HG03025 (cell line): Measurements from ENCODE around the gene CFAP97.
"Not testable (repeated sequence)": the region's sequence is repeated elsewhere in the genome, so short reads cannot be mapped to it uniquely, and the experiment has no call there.

Experiments
- ATAC-seq: cut with Tn5 transposase; IDR thresholded peaks from one replicate; pipeline ENCODE4 v1.9.1; 2021; ENCODE audit warnings: mild to moderate bottlenecking, moderate library complexity; ENCODE audit not compliant: unreplicated experiment, low FRiP score

The CFAP97 gene

DNA sequence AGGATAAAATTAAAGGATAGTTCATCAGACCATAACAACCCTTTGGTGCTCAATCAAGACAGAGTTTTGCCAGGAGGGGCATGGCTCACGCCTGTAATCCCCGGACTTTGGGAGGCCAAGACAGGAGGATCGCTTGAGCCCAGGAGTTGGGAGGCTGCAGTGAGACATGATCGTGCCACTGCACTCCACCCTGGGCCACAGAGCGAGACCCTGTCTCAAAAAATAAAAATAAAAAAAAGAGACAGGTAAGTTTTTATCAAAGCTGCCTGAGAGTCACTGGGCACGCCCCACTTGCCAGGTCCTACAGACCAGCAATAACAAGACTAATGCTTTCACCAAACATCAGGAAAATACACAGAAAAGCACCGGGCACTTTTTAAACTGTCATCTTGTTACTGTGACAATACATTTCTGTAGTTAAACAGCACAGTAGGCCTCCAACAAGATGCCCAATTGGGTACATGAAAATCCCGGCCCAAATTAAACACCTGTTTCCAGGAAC is 765 bp downstream of the CFAP97 start:
- ATAC-seq, result peak; percentile 2

DNA sequence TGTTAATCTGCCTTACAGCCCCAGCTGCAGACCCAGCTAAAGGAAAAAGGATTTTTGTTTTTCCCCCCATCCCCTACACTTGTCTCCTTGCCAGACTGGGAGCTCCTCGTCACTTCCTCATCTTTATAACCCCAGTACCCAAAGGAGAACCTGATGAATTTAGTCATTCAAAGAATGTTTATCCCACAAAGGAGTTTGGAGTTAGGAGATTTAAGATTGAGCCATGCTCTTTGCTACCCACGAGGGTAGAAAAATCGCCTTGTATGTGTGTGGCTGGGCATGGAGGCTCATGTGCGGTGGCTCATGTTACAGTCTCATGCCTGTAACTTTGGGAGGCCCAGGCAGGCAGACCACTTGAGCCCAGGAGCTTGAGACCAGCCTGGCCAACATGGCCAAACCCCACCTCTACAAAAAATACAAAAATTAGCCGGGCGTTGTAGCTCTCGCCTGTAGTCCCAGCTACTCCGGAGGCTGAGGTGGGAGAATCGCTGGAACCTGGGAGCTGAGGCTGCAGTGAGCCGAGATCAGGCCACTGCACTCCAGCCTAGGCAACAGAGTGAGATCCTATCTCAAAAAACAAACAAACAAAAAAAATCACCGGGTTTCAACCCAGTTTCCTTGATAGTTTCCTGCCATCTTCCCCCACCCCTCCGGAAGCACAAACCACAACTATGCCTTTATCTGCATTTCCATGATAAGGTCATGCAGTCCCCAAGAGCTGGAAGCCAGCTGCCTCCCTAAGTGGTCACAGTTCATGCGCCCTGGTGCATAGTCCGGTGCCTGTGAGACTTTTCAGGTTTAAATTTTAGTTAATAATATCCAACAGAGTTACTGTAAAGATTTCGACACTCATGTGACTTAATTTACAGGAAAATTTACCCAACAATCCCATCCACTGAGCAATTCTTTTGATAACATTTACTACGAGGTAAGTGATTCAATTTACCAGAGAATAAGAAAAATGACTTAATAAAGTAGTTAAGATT is 1.5 kb downstream of the CFAP97 start:
- ATAC-seq, result no peak

DNA sequence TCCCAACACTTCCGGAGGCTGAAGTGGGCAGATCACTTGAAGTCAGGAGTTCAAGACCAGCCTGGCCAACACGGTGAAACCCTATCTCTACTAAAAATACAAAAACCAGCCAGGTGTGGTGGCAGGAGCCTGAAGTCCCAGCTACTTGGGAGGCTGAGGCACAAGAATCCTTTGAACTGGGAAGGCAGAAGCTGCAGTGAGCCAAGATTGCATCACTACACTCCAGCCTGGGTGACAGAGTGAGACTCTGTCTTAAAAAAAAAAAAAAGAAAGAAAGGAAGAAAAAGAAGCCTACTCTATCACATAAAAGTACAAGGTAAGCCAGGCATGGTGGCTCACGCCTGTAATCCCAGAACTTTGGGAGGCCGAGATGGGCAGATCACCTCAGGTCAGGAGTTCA is 5.6 kb downstream of the CFAP97 start:
- ATAC-seq, result not testable (repeated sequence)

DNA sequence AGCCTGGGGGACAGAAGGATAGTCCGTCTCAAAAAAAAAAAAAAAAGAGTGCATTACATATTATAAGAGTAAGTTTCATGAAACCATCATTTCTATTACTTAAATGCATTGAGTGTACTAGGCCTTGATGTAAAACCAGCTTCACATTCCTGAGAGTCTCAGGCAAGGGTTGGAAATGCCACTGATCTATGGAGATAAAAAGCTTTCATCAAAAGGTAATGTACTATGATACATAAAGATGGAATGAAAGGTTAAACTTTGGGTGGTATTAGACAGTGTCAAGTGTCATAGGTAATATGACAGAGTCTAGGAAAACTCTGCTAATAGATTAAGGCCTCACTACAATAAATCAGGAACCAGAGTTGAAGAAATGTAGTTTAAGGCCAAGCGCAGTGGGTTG is 7.4 kb downstream of the CFAP97 start:
- no peak for ATAC-seq

DNA sequence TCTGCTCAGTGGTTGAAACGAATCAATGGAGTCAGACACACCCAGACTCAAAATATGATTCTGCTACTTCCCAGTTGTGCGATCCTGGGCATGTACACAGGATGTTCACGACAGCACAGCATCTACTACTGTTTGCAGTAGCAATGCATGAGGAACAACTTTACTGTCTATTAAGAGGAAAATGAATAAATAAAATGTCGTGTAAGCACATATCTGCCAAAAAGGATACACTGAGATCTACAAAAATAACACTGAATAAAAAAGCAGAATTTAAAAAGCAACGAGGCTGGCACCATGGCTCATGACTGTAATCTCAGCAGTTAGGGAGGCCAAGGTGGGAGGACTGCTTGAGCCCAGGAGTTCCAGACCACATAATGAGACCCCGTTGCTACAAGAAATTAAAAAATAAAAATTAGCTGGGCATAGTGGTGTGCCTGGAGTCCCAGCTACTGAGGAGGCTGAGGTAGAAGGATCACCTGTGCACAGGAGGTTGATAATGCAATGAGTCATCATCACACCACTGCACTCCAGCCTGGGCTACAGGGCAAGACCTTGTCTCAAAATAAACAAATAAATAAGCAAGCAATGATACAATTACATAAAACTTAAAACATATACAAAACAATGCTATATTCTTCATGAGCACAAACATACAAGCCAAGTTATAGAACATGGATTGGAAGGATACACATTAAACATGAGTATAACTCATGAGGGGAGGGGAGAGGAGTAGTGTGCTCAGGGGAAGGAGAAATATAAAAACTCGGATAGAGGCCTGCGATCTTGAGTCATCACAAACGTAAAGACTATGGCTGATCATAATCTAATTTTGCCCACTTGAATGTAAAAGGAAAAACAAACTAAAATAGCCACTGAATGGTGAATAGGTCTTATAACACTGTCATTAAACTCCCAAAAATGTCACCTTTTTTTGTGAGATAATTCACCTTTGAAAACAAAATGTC is 8.6 kb downstream of the CFAP97 start:
- no peak for ATAC-seq

DNA sequence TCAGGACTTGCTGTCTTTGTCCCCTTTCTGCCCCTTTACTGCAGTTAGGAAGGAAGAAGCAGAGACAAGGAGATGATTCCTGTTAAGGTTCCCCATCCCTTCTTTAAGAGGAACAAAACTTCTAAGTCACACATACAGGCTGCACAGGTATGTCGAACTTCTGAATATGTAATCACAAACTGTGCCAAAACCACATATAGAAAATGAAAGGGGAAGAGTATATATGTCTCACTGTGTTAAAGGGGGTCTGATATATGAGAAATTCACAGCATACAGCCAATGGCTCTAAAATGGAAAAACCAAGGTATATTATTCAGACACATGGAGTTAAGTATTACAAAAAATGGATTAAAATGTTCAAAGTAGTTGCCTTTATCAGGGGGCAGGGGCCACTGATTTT is 11.7 kb downstream of the CFAP97 start:
- ATAC-seq, result peak; percentile 86

DNA sequence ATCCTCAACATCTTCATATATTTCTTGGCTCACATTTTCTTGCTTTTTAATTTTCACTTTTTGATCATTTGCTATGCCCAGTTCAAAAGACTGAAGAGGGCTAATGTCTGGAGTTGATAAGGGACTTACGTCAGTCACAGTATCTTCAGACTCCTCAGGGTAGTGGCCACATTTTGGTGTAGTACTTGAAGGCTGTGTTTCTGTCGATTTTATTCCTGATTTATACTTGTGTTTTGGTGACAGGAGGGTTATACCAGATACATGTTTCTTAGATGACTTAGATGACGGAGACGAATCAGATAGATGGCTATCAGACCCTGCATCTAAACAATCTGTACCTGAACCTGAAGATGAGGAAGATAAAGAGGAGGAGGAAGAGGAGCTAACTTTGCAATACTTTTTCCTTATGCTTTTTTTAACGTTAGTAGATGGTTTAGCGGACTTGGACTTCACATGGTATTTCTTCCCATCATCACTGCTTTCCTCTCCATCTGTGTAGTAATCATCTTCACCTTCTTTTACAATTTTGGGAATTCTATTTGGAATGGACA is 13.4 kb downstream of the CFAP97 start:
- no peak for ATAC-seq

DNA sequence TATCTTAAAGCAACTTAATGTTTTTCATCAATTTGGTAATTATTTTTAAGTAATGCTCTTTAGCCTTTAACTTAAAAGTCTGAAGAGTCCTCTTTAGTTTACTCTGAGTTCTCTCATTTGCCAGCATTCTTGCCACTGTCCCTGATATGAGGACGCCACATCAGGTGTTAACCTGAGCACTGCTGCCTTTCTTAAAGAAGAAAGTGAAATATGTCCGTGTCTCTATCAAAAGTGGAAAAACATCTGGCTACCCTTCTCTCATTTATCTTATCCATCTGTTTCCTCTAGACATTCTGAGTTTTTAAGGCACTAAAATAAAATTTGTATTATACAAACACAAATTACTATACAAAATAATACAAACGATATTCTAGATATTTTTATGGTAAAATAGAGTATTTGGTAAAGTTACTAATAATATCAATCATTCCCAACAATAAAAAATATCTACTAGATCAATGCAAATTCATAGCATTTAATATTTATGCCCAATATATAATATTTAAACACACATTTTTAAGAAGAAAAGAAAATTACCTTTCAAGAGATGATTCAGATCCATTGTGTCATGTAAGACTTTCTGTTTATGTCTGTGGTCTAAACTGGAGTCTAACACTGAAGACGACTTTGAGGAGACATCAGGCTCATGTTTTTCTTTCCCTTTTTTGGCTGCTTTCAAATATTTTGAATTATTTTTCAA is 14.0 kb downstream of the CFAP97 start:
- no peak for ATAC-seq

DNA sequence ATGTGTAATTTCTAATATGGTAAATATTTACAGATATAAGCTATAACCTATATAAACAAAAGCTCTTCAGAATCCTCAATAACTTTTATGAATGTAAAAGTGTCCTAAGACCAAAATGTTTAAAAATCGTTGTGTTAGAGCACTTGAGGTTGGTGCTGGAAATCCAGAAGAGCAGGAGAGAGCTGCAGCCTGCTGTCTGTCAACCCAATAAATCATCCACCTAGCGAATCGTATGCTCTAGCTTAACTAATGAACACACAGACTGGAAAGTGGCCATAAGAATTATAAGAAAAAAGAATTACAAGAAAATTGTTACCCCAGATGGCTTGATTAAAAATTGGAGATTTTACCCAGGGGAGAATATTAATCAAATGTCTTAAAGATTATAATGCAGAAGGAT is 17.0 kb downstream of the CFAP97 start:
- no peak for ATAC-seq

DNA sequence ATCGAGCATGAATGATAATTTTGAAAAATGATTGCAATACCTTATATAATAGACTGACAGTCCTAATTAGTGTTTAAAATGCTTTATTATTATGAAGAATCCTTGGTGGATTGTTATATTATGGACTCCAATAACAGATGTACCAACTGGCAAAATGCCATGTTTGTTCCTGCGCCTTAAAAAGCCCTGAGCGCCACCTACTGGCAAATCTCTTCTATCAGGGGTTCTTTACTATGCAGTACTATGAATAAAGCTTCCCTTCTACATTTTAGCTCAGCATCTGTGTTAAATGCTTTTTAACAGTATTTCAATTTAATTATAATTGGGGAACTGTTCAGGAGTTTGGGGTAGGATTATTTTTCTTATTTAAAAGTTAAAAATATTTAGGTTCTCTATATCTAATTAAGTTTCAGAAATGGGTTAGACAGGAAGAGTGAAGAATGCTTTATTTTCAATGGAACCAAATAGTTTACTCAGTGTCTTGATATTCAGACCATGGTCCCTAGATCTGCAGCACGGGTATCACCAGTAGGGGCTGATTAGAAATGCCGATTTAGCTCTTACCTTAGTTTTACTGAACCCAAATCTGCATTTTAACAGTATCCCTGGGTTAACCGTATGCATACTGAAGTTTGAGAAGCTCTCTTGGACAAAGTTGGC is 20.0 kb downstream of the CFAP97 start:
- ATAC-seq, result no peak

DNA sequence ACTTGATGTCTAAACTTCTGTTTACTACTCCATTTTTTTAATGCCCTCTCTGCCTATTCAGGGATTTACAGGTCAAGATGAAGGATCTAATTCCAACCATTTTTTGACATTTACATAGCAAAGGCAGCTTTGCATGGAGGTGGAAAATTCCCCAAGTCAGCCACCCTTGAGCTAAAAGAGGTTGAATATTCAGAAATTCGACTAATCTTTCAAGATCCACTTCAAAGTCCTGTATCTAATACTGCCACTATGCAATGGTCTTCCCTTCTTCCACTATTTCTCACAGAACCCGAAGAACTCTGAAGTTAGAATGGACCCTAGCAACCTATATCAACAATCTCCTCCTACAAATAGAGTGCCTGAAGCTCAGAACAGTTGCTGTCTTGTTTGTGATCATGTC is 21.6 kb downstream of the CFAP97 start:
- ATAC-seq, result no peak

DNA sequence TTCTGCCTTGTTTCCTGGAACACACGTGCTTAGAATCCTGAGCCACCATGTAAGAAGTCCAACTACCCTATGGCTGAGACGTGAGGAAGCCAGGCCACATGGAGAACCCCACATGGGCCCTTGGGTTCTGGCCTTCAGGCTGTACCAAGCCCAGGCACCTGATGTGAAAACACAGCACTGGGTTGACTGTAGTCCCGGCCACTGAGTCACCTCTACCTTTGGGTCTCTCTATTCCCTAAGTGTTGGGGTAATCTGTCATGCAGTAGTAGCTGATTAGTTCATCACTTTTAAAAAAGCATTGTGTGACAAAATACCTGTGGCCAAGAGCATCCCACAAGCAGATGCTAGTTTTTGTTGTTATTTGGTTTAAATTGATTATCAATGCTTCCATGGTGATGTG is 24.3 kb downstream of the CFAP97 start:
- no peak for ATAC-seq

DNA sequence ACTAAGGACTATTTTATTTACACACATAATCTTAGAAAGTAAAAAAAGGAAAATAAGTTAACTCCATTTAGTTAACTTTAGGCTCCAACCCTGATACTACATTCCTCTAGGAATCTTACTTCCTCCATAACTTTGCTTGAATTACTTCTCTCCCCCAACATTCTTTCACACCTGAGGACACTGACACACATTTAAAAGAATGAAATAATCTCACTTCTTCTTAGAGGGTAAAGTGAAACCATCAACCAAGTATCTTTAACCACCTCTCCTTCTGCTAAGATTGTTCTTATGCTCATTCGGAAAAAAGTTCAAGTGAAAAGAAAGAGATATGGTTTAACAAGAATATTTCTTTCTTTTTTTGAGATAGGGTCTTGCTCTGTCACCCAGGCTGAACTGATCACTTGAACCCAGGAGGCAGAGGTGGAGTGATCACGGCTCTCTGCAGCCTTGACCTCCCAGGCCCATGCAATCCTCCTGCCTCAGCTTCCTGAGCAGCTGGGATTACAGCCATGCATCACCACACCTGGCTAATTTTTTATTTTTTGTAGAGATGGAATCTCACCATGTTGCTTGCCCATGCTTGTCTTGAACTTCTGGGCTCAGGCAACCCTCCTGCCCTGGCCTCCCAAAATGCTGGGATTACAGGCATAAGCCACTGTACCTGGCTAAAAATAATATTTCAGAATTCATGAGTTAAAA is 32.3 kb downstream of the CFAP97 start:
- ATAC-seq, result peak; percentile 79

DNA sequence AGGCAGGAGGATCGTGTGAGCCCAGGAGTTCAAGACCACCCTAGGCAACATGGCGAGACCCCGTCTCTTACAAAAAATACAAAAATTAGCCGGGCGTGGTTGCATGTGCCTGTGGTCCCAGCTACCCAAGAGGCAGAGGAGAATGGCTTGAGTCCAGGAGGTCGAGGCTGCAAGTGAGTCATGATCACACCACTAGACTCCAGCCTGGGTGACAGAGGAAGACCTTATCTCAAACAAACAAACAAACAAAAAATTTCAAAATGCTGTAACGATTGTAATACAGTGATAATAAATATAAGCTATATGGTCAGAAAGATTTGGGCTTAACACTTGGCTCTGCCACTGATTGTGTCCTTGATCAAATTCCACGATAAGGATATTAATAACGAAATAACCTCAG is 36.6 kb downstream of the CFAP97 start:
- no peak for ATAC-seq

DNA sequence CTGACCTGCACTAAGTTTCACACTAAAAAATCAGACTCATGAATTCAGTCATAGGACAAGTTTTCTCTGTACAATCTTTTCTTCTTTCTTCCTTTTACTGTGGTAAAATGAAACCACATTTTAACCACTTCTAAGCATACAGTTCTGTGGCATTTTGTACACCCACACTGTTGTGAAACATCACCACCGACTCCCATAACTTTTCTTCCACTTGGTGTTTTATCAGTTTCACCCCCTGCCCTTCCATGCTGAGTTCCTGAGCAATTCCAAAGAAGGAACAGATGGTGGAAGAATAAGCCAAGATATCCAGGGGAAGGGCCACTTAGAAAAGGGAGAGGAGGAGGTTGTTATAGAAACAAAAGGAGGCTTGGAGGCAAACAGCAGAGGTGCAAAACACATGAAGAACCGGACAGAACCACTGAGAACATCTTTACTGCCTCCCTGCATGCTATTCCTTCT is 38.2 kb downstream of the CFAP97 start:
- peak; percentile 90 for ATAC-seq

DNA sequence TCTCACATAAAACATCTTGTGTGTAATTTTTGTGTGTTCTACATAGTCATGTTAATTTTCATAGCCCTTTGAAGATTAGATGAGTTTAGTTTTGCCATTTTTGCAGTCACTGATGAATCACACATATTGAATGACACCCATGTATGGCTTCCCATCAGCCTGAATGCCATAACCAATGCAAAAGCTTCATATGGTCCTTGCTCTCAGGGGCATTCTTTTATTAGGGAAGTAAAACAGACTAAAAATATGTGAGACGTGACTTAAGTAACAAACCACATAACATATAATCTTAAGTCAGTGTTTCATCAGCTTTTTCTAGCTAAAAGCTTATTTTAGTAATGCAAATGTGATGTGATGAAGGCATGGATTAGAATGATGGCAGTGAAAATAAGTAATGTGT is 52.5 kb downstream of the CFAP97 start:
- no peak for ATAC-seq

DNA sequence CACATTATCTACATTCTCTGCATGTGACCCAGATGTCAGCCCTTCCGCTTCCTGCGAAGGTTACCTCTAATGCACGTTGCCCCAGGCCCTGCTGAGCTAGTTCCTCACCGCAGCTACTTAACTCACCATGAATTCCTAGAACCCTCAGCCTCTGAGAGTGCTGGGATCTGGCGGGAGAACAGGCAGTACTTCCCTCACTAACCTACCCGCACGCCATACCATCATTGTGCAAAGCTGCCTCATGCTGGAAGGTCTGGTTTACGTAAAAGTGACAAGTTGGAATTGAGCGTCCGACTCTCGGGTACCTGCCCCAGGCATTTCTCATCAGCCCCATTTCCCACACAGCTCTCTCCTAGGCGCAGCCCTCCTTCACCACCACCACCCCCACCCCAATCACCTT is 54.4 kb downstream of the CFAP97 start:
- ATAC-seq, result no peak

DNA sequence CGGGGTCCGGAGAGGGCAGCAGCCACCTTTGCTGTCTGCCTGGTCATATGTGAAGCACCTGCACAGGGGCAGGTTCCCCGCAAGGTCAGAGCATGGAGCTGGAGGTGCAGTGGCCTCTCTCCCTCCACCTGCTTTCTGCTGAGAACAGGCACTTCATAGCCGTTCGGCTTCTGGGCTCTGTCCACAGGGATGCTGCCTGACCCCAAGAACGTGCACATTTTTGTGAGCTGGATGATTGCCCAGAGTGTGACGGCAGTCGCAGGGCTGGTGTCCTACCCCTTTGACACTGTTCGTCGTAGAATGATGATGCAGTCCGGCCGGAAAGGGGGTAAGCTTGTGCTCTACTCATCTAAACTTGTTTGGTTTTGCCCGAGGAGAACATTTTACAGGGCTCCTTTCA is 58.2 kb downstream of the CFAP97 start:
- ATAC-seq, result no peak
